Prostate gland (tissue), 2 donors: ENCODE measurements around the gene HOXA3. TPM values are rescaled to one million over a fixed set of nuclear protein-coding genes. Genes with fewer than 3 reads are reported as not detected.

ENCODE experiments used
- DNase-seq: peaks from one replicate; pipeline ENCODE4 v3.0.0-alpha.2; 2019; ENCODE audit warnings: low spot score
- H3K27ac ChIP-seq, 2 donors: fragments of 200-600 bp; sonication (generic); 2 replicates each; pipeline ENCODE4 v1.5.1; 2017 to 2019
- H3K27me3 ChIP-seq: fragments of 200-600 bp; sonication (generic); replicated peaks from 2 replicates; pipeline ENCODE4 v1.5.1; 2019; ENCODE audit not compliant: insufficient read depth
- H3K36me3 ChIP-seq, 2 donors: fragments of 200-600 bp; sonication (generic); 1 replicate in 1 of 2; 2 replicates in 1 of 2; pipeline versions ENCODE4 v1.5.1 to v1.8.1; 2017 to 2019
- H3K4me1 ChIP-seq: fragments of 200-600 bp; sonication (generic); replicated peaks from 2 replicates; pipeline ENCODE4 v1.5.1; 2019
- H3K4me3 ChIP-seq, 2 donors: fragments of 200-600 bp; sonication (generic); 2 replicates each; pipeline ENCODE4 v1.5.1; 2017 to 2019
- H3K9me3 ChIP-seq: fragments of 200-600 bp; sonication (generic); 2 replicates; pipeline ENCODE4 v1.5.1; 2017
- CTCF ChIP-seq, 4 experiments: fragments of 200-600 bp in 2 of 4; fragments of 450-650 bp in 2 of 4; sonication (generic) in 2 of 4; IDR thresholded peaks; 1 replicate in 3 of 4; 2 replicates in 1 of 4; pipeline ENCODE4 v1.5.1; 2016 to 2019; ENCODE audit warnings: antibody characterized with exemption in 4 of 4, mild to moderate bottlenecking in 2 of 4, moderate library complexity in 2 of 4
- POLR2A ChIP-seq: fragments of 450-650 bp; IDR thresholded peaks from one replicate; pipeline ENCODE4 v1.6.1; 2016; ENCODE audit warnings: antibody characterized with exemption, mild to moderate bottlenecking
- POLR2AphosphoS5 ChIP-seq: sonication (generic); formaldehyde crosslinking; IDR thresholded peaks from one replicate; pipeline ENCODE4 v1.6.1; 2017; ENCODE audit warnings: antibody characterized with exemption
- WGBS: methylation state at CpG from one replicate; pipeline ENCODE4 v1.1.5; 2018; 5-methylcytosine and 5-hydroxymethylcytosine counted together
- intact Hi-C: fragments of 100-400 bp; cut with DNase I; formaldehyde crosslinking; loops from one replicate; pipeline ENCODE4 v1.14.2; 2022
- total RNA-seq, 2 donors: library from RNA; depleted of rRNA; stranded (reverse); fragments of >200 nt; gene quantifications; one replicate each; pipeline ENCODE4 v1.1.0, GENCODE V29; 2016

Gene HOXA3
- total RNA-seq, 2 donors from 2014 or later: 2.8 to 3.1 TPM

GRCh38 chr7:27115221-27116026 lies 37.0 kb downstream of the HOXA3 start:
- peak; percentile 65 for DNase-seq
- no peaks in the 10 kb centered on the region for H3K9me3 ChIP-seq
- H3K27me3 ChIP-seq: no peaks in the 10 kb centered on the region
- peak; percentile 64 for TF ChIP-seq POLR2AphosphoS5
- peak; percentile 43 for TF ChIP-seq POLR2A
- no peak for TF ChIP-seq CTCF (IDR thresholded peaks at IDR 0.05)
- 43% methylated on average over 35 of the region's 45 CpGs for WGBS
- H3K27ac ChIP-seq: peak overlapping the region; percentile 64 to 71
- intact Hi-C loops: no loop called here
- peaks cover 1% of the 10 kb centered on the region for H3K4me1 ChIP-seq
- H3K36me3 ChIP-seq: no peaks in the 10 kb centered on the region
- H3K4me3 ChIP-seq: peak overlapping the region; percentile 6 to 30

- WGBS: 31% methylated on average over 6 of the region's 6 CpGs
- peak overlapping the region in 1 of 2 donors; percentile 30 for H3K4me3 ChIP-seq
- intact Hi-C loops: no loop called here
- H3K9me3 ChIP-seq: no peaks in the 10 kb centered on the region
- H3K36me3 ChIP-seq: no peaks in the 10 kb centered on the region
- H3K27ac ChIP-seq: peak overlapping the region; percentile 64 to 71
- DNase-seq: no peak
- TF ChIP-seq CTCF (IDR thresholded peaks at IDR 0.05) (no peak), POLR2AphosphoS5 (no peak)
- H3K27me3 ChIP-seq: no peaks in the 10 kb centered on the region
- H3K4me1 ChIP-seq: peaks cover 3% of the 10 kb centered on the region
Measured at GRCh38 chr7:27114881-27115220, 37.5 kb downstream of the HOXA3 start.

GRCh38 chr7:27113991-27114769 lies 38.2 kb downstream of the HOXA3 start:
- DNase-seq: peak; percentile 56
- intact Hi-C loops: loop anchor here (2.0 kb wide), 1 partner anchor 17 kb away; no protein-coding TSS in a partner anchor
- WGBS: 19% methylated on average over 18 of the region's 26 CpGs
- Histone ChIP-seq H3K27me3 (no peaks in the 10 kb centered on the region), H3K27ac (peak overlapping the region; percentile 80 to 87), H3K4me1 (peaks cover 3% of the 10 kb centered on the region), H3K36me3 (no peaks in the 10 kb centered on the region), H3K9me3 (no peaks in the 10 kb centered on the region), H3K4me3 (peak overlapping the region; percentile 50)
- TF ChIP-seq POLR2AphosphoS5 (no peak), POLR2A (no peak), CTCF (IDR thresholded peaks at IDR 0.05) (no peak)

- intact Hi-C loops: loop anchor here (2.0 kb wide), 1 partner anchor 16 kb away; no protein-coding TSS in a partner anchor
- peak overlapping the region; percentile 80 to 87 for H3K27ac ChIP-seq
- no peaks in the 10 kb centered on the region for H3K27me3 ChIP-seq
- H3K4me1 ChIP-seq: peaks cover 3% of the 10 kb centered on the region
- 16% methylated on average over 30 of the region's 57 CpGs for WGBS
- H3K4me3 ChIP-seq: peak overlapping the region; percentile 50
- no peaks in the 10 kb centered on the region for H3K9me3 ChIP-seq
- H3K36me3 ChIP-seq: no peaks in the 10 kb centered on the region
- TF ChIP-seq CTCF (IDR thresholded peaks at IDR 0.05) (no peak), POLR2A (peak; percentile 65), POLR2AphosphoS5 (peak; percentile 80)
- DNase-seq: peak; percentile 80
Measured at GRCh38 chr7:27112955-27113949, 39.1 kb downstream of the HOXA3 start.
